K562 (cell line): ENCODE measurements around the gene MAGEB4. TPM values are rescaled to one million over a fixed set of nuclear protein-coding genes. Genes with fewer than 3 reads are reported as not detected.

Experiments used
- AFF4 ChIP-seq: sonication (generic); formaldehyde crosslinking; IDR thresholded peaks from 2 replicates; pipeline ENCODE4 v1.8.0; 2023; ENCODE audit warnings: mild to moderate bottlenecking, missing genetic modification reagents
- ATF3 ChIP-seq, 2 experiments: fragments of 450-650 bp in 1 of 2; sonication (generic) in 1 of 2; formaldehyde crosslinking in 1 of 2; IDR thresholded peaks in 1 of 2; conservative IDR thresholded peaks in 1 of 2; 2 replicates each; pipeline versions ENCODE4 v1.6.1 to v1.8.1; 2016 to 2023; ENCODE audit warnings: mild to moderate bottlenecking in 2 of 2, moderate library complexity in 2 of 2, inconsistent platforms in 1 of 2, missing genetic modification reagents in 1 of 2
- CBX5 ChIP-seq: IDR thresholded peaks from 2 replicates; pipeline ENCODE4 v1.6.1; 2014; ENCODE audit warnings: low read depth, borderline replicate concordance
- CHD4 ChIP-seq: fragments of 200-600 bp; sonication (generic); IDR thresholded peaks from 3 replicates; pipeline ENCODE4 v1.6.1; 2012; ENCODE audit warnings: low read depth, mild to moderate bottlenecking, mixed read lengths, low read length, inconsistent platforms; ENCODE audit not compliant: insufficient read depth, insufficient replicate concordance, poor library complexity, severe bottlenecking
- E2F4 ChIP-seq: sonication (generic); formaldehyde crosslinking; IDR thresholded peaks from 2 replicates; pipeline ENCODE4 v1.8.0; 2022; ENCODE audit warnings: mild to moderate bottlenecking, low read depth, missing genetic modification reagents
- ETV6 ChIP-seq, 3 experiments: fragments of 150-350 bp in 1 of 3; sonication (generic) in 1 of 3; formaldehyde crosslinking in 1 of 3; IDR thresholded peaks; 2 replicates each; pipeline versions ENCODE4 v1.6.1 to v1.8.0; 2014 to 2022; ENCODE audit warnings: borderline replicate concordance in 2 of 3, low read depth in 2 of 3, antibody characterized with exemption in 1 of 3, low read length in 1 of 3, mild to moderate bottlenecking in 1 of 3, missing genetic modification reagents in 1 of 3
- GTF2E2 ChIP-seq: fragments of 200-800 bp; sonication (Bioruptor generic); IDR thresholded peaks from 2 replicates; pipeline ENCODE4 v1.6.1; 2016; ENCODE audit warnings: missing genetic modification characterization, missing compliant biosample characterization
- HNRNPLL ChIP-seq: fragments of 200-400 bp; formaldehyde crosslinking; IDR thresholded peaks from 2 replicates; pipeline ENCODE4 v1.6.1; 2017; ENCODE audit warnings: low read length, low read depth, mild to moderate bottlenecking; ENCODE audit not compliant: poor library complexity, severe bottlenecking
- KLF13 ChIP-seq: fragments of 450-650 bp; IDR thresholded peaks from 2 replicates; pipeline ENCODE4 v1.6.1; 2016; ENCODE audit warnings: missing genetic modification characterization, low read depth, mild to moderate bottlenecking, missing compliant biosample characterization, moderate library complexity, borderline replicate concordance
- KLF6 ChIP-seq: fragments of 250-450 bp; sonication (Bioruptor Pico); IDR thresholded peaks from 2 replicates; pipeline ENCODE4 v1.4.0; 2020; ENCODE audit warnings: mild to moderate bottlenecking, moderate library complexity, borderline replicate concordance
- MEIS2 ChIP-seq: fragments of 450-650 bp; IDR thresholded peaks from 2 replicates; pipeline ENCODE4 v1.6.1; 2014; ENCODE audit warnings: mild to moderate bottlenecking; ENCODE audit not compliant: partially characterized antibody
- MTA3 ChIP-seq: fragments of 450-650 bp; formaldehyde crosslinking; IDR thresholded peaks from 2 replicates; pipeline ENCODE4 v1.6.1; 2017; ENCODE audit warnings: mild to moderate bottlenecking, borderline replicate concordance
- NELFE ChIP-seq: IDR thresholded peaks from 2 replicates; pipeline ENCODE4 v1.6.1; 2011; ENCODE audit warnings: mild to moderate bottlenecking; ENCODE audit not compliant: insufficient read depth, insufficient read length
- NEUROD1 ChIP-seq: fragments of 150-350 bp; IDR thresholded peaks from 2 replicates; pipeline ENCODE4 v1.6.1; 2014; ENCODE audit warnings: borderline replicate concordance, low read length, low read depth; ENCODE audit not compliant: partially characterized antibody
- NFE2L1 ChIP-seq: fragments of 450-650 bp; IDR thresholded peaks from 2 replicates; pipeline ENCODE4 v1.6.1; 2016; ENCODE audit warnings: missing genetic modification characterization, low read depth, mild to moderate bottlenecking, missing compliant biosample characterization, moderate library complexity, borderline replicate concordance
- RUNX1 ChIP-seq: sonication (generic); IDR thresholded peaks from 2 replicates; pipeline ENCODE4 v1.6.1; 2016; ENCODE audit warnings: antibody characterized with exemption, low read depth
- SIN3B ChIP-seq: fragments of 450-650 bp; IDR thresholded peaks from 2 replicates; pipeline ENCODE4 v1.6.1; 2017; ENCODE audit warnings: low read depth, mild to moderate bottlenecking, moderate library complexity
- SRSF1 ChIP-seq: fragments of 200-400 bp; formaldehyde crosslinking; IDR thresholded peaks from 2 replicates; pipeline ENCODE4 v1.6.1; 2017; ENCODE audit warnings: mild to moderate bottlenecking, low read depth, low read length, moderate library complexity
- SUPT5H ChIP-seq: fragments of 450-650 bp; IDR thresholded peaks from 2 replicates; pipeline ENCODE4 v1.6.1; 2016
- TSC22D4 ChIP-seq: fragments of 450-650 bp; IDR thresholded peaks from 2 replicates; pipeline ENCODE4 v1.6.1; 2016; ENCODE audit warnings: missing genetic modification characterization, missing biosample characterization, control low read depth
- ZNF583 ChIP-seq: fragments of 250-450 bp; sonication (Bioruptor Pico); IDR thresholded peaks from 2 replicates; pipeline ENCODE4 v1.4.0; 2020
- polyA plus RNA-seq, 8 experiments: library from polyadenylated mRNA; depleted of rRNA in 4 of 8; stranded (reverse) in 5 of 8; unstranded in 3 of 8; fragments of >200 nt; fragmentation: Nextera tagmentation in 2 of 8; fragmentation: Illumina TruSeq in 1 of 8; extraction: Ambion mirVana in 2 of 8; extraction: Trizol in 1 of 8; gene quantifications; 2 replicates each; pipeline versions ENCODE4 v1.2.1 to v1.2.3, GENCODE V29; 2011 to 2014; ENCODE audit warnings: inconsistent platforms in 1 of 8, missing spikeins in 1 of 8
- total RNA-seq, 7 experiments: library from RNA; depleted of rRNA in 6 of 7; stranded (reverse); fragments of >200 nt in 6 of 7; fragmentation: Illumina TruSeq in 2 of 7; extraction: Trizol in 2 of 7; gene quantifications; 2 replicates each; pipeline versions ENCODE4 v1.2.1 to v1.2.3, GENCODE V29; 2011 to 2021; ENCODE audit warnings: low replicate concordance in 1 of 7

The MAGEB4 gene
- total and polyA plus RNA-seq, 9 of the 15 experiments (the other 6 are each of a cell fraction or from before 2014, with no cell fraction given) = 0.04 to 0.09 (median 0.06) TPM; not detected in 6

GRCh38 chrX:30246769-30247489 lies 5.1 kb downstream of the MAGEB4 start, which contains the start of gene MAGEB1 (continued):
- no peak for TF ChIP-seq ETV6 (IDR thresholded peaks at IDR 0.05; ENCODE audit: borderline replicate concordance in 1 of 2, low read depth in 2 of 2, low read length in 1 of 2)
- 0 out of 2 replicates have a peak, but pooled peaks have one; percentile 14 for TF ChIP-seq ETV6 (CRISPR knock-in tag; IDR thresholded peaks at IDR 0.05; ENCODE audit: borderline replicate concordance)
- TF ChIP-seq GTF2E2 (tag) = no peak
- TF ChIP-seq CBX5 = no peak
- TF ChIP-seq MEIS2 = peak; percentile 19
- no peak for TF ChIP-seq E2F4 (CRISPR knock-in tag)
- TF ChIP-seq ATF3 (IDR thresholded peaks at IDR 0.05) = no peak
- no peak for TF ChIP-seq ATF3 (CRISPR knock-in tag; conservative IDR thresholded peaks at IDR 0.05)
- no peak for TF ChIP-seq SIN3B
- no peak for TF ChIP-seq SRSF1
- TF ChIP-seq NELFE = no peak
- peak; percentile 50 for TF ChIP-seq HNRNPLL
- no peak for TF ChIP-seq TSC22D4
- 0 out of 2 replicates have a peak, but pooled peaks have one; percentile 63 for TF ChIP-seq MTA3
- TF ChIP-seq AFF4 (CRISPR knock-in tag) = no peak
- TF ChIP-seq ZNF583 (CRISPR knock-in tag) = no peak
- TF ChIP-seq KLF13 (tag) = no peak
- no peak for TF ChIP-seq KLF6 (CRISPR knock-in tag)
- no peak for TF ChIP-seq CHD4
- TF ChIP-seq SUPT5H = peak; percentile 54
- TF ChIP-seq NEUROD1 = no peak
- no peak for TF ChIP-seq RUNX1
- TF ChIP-seq NFE2L1 = no peak
